Loucy (cell line): ENCODE measurements around the gene TRIM22.
"Not testable (repeated sequence)": the region's sequence is repeated elsewhere in the genome, so short reads cannot be mapped to it uniquely, and the experiment has no call there.

Experiments used
- EZH2phosphoT487 ChIP-seq: fragments of 200-600 bp; IDR thresholded peaks from 2 replicates; pipeline ENCODE4 v1.6.1; 2018; ENCODE audit warnings: antibody characterized with exemption, mild to moderate bottlenecking, moderate library complexity, borderline replicate concordance
- TF ChIP-seq, protein P1 (sequence below): fragments of 200-600 bp; sonication (generic); conservative IDR thresholded peaks from 2 replicates; pipeline ENCODE4 v1.5.1; 2014; ENCODE audit warnings: mild to moderate bottlenecking, antibody characterized with exemption, low read length

DNA sequence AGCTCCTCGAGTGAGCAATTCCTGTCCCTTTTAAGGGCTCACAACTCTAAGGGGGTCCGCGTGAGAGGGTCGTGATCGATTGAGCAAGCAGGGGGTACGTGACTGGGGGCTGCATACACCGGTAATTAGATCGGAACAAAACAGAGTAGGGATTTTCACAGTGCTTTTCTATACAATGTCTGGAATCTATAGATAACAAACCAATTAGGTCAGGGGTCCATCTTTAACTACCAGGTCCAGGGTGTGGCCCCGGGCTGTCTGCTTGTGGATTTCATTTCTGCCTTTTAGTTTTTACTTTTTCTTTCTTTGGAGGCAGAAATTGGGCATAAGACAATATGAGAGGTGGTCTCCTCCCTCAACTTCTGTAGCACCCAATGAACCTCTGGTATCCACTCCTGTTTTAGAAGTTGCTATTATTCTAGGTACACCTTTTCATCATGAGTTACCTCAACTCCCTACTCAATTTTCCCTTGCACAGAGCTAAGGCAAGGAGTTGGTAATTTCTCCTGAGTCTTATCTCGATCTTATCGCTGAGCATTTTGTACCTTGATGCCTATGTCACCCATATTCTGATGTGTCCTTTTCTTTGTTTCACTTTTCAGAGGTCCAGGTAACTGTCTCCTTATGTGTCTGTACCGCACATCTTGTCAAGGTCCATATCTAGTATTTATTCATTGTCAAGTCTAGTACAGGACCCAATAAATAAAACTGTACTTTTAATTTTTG is 1.8 kb downstream of the TRIM22 start:
- TF ChIP-seq, protein P1, sequence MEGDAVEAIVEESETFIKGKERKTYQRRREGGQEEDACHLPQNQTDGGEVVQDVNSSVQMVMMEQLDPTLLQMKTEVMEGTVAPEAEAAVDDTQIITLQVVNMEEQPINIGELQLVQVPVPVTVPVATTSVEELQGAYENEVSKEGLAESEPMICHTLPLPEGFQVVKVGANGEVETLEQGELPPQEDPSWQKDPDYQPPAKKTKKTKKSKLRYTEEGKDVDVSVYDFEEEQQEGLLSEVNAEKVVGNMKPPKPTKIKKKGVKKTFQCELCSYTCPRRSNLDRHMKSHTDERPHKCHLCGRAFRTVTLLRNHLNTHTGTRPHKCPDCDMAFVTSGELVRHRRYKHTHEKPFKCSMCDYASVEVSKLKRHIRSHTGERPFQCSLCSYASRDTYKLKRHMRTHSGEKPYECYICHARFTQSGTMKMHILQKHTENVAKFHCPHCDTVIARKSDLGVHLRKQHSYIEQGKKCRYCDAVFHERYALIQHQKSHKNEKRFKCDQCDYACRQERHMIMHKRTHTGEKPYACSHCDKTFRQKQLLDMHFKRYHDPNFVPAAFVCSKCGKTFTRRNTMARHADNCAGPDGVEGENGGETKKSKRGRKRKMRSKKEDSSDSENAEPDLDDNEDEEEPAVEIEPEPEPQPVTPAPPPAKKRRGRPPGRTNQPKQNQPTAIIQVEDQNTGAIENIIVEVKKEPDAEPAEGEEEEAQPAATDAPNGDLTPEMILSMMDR = not testable (repeated sequence)
- not testable (repeated sequence) for TF ChIP-seq EZH2phosphoT487
